Right hindlimb (tissue), 1 donor: Measurements from ENCODE around the gene USH2A.
A peak's percentile ranks its signal among the peaks of the same experiment; 100 is the strongest.

Source experiments
- DNase-seq: peaks from one replicate; pipeline ENCODE4 v3.0.0-alpha.2; 2018

Gene USH2A

DNA sequence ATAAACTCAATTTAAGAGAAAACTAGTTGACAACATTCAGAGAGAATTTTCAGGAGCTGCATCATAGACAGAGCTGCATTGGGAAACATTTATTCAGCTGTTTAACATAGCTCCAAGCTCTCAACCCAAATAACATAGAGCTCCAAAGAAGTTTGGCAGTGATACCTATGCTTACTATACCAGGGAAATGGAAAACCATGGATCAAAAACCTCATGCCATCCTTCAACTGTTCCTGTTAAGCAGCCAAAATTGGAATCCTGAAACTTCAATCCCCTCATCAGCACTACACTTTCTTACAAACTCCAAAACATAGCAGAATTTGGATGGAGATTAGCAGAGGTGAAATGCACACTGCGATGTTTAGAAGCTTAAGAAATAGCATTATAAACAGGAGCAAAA, 164.4 kb downstream of the USH2A start:
- no peak for DNase-seq

DNA sequence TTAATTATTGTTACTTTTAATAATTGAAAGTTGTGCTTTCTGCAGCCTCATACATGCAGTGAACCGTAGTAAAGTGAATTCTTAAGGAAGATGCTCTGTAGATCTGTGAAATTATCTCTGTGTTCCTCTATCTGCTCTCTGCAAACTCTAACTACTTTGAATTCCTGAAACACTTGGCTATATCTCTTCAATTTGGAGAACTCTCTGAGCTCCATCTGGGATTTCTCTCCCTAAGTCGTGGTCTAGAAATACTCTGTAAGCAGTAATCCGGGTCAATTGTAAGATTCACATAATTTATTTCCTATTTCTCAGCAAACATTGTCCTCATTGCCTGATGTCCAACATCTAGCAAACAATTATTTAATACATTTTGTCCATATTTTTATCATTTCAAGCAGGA, 164.9 kb downstream of the USH2A start:
- no peak for DNase-seq

DNA sequence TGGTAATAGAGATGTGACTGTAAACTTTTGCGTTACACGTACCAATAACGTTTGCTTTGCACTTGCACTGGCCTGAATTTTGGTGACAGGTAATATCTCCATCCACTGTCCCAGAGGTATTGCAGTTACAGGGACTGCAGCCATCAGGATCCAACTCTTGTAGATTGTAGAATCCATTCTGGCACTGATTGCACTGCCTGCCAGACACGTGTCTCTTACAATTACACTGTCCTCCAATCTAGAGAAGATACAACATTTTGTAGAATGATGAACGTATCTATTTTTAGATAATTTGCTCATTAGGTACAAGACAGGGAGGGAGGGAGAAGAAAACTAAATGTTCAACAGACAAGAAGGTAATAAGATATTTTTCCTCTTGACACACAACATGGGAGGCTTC, 172.4 kb downstream of the USH2A start:
- no peak for DNase-seq

DNA sequence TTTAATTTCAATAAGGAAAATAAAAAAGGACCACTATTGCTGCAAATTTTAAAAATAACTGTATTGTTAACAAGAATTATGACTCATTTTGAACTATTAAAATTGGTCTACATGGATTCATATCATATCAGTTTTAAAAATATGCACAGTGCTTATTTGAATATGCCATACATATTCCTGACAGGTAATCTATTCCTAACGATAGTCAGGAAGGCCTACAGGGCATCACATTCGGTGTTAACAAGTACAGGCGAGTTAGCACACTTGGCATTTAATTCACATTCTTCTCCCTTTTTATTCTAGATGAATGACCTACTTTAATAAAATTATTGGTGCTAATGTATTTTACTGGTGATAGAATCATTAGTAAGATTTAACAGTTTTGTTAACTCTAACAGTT, 174.6 kb downstream of the USH2A start:
- no peak for DNase-seq

DNA sequence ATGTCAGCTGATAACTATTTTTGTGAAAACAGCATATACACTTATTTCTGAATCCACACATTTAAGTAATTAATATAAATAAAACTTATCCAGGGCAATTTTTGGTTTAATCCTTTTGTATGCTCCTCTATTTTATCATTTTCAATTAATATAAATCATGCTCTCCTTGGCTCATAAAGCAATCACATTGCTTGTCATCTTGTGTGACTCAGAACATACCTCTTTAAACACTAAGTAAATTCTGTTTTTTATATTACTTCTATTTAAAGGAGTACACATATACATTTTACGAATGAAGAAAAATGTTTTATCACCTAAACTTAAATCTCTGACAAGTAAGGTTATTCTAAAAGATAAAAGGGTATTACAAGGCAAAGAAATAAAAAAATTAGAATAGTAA, 175.3 kb downstream of the USH2A start:
- no peak for DNase-seq

DNA sequence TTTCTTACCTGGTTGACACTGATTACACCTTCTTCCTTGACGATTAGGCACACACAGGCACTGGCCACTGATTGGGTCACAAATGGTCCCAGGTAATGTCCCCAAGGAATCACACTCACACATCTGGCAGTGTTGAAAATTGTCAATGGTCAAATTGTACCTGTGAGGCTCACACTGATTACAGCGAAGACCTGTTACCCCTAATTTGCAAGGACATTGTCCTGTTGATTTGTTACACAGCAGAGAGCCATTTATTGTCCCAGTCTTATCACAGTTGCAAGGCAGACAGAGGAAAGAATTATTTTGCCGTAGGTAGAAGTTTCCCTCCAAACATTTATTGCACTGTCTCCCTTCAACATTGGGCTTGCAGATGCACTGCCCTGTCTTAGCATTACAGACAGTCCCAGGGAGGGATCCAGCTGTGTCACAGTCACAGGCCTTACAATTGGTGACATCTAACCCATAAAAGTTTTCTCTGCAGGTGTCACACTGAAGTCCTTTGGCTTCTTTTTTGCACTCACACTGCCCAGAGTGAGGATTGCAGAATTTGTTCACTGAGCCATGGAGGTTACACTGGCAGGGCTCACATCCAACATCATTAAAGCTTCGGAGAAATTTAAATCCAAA, 176.6 kb downstream of the USH2A start:
- DNase-seq: no peak

DNA sequence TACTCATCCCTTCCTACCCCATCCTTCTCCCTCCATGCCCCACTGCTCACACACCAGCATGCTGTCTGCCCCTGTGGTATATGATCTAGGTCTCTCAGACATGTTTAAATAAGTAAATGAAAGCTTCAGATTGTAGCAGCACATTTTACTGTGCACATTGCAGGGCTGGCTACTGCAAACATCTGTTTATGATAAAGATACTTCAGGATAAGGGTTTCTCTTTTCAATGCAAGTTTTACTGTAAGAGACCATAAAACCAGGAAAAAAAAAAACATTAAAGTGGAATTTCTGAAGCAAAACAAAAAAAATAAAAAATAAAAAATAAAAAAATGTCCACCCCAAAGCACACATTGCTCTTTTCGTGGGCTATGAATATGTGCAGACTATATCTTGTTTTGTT, 184.4 kb downstream of the USH2A start:
- DNase-seq: no peak

DNA sequence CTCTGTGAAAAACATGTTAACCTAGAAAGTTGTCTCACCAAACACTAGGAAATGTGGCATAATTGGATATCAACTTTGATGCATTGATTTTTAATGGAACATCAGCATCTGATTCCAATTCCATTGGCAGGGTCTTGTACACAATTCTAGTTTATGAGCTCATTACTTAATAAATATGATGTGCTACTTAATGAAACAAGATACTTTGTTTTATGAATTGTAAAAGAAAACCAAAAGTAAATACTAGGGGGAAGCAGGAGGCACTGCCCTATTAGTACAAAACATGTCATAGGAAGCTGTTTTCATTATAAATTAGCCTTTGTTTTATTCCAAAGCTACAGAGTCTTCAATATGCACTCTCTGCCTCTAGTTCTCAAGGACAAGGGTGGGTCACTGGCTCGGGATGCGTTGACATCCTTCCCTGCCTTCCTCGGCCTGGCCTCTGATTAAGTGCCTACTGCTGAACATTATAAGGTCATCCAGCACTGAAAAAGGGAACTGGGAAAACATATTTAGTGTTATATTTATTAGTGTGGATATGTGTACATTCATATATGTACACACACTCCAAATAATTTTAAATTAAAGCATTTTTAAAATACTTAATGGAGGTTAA, 185.2 kb downstream of the USH2A start:
- no peak for DNase-seq

DNA sequence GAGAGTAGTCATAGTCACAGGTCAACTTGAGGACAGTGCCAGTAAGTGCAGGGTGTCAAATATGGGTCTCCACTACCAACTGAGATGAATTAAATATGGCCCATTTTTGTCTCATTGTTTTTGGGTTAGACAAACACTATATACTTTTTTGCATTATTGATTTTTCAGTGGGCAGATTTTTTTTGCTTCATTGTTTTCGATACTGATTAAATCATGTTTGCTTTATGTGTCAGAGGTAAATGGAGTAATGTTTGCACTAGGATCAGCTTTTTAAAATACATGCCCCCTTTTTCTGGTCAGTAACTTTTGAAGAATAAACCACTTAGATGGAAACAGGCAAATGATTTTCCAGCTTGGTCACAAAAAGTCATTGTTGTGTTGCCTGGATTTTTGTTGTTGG, 199.0 kb downstream of the USH2A start:
- DNase-seq: no peak

DNA sequence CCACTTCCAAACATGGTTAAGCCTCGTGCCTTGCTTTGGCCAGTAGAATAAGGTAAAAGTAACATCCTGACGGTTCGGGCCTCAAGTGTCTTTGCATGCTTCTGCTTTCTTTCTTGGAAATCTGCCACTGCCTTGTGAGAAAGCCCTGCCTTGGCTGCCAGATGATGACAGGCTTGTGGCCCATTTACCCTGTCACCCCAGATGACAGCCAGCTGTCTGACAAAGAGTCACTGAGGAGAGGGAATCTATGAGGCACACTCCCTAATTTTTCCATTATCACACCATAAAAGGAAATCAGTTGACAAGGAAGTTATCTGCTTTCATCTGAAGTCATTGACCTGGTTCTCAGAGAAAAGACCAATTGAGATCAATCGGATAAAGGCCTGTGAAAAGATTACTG, 199.8 kb downstream of the USH2A start:
- DNase-seq: no peak

DNA sequence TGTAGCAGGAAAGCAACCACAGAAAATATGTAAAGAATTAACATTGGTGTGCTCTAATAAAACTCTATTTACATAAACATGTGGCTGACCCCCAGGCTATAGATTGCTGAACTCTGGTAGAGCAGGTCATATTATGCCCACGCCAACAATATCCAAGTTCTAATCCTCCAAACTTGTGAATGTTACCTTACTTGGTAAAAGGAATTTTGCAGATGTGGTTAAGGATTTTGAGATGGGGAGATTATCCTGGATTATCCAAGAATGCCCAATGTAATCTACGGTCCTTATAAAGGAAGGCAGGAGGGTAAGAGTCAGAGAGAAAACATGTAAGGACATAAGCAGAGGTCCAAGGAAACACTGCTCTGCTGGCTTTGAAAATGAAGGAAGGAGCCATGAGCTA, 201.0 kb downstream of the USH2A start:
- DNase-seq: no peak

DNA sequence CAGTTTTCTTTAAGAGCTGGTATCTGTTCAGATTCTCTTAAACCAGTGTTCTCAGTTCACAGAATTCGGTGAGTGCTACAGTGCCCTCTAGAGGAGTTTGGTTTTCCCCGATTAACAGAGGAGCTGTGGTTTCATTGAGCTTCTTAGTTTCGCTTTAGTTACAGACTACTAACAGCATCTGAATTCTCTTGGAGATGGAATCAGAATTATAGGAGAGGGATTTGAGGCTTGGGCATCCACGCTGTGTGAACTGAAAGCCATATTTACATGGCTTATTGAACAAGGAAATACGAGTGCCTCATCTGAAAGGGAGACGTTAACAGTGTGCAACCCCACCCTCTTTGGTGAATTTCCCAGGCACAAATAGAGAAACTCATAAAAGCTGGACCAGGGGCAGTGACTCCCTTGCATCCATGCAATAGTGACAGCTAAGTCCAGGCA, 202.0 kb downstream of the USH2A start:
- DNase-seq: peak; percentile 74

DNA sequence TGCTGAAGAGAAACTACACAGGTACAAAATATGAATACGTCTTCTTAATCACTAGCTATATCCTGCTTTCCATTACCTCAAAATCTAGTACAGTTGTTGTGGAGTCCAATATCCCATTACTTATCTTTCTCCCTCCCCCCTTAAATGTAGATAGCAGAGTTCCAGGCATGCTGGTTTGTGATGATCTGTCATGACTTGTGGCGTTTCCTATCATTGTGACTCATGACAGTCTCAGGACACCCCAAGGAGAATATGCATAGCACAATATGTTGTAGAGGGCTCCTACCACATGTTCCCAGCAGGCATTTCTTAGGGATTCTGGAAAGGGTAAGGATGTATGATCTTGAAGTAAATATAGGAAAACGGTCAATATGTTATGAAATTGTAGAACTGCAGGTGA, 206.9 kb downstream of the USH2A start:
- DNase-seq: no peak

DNA sequence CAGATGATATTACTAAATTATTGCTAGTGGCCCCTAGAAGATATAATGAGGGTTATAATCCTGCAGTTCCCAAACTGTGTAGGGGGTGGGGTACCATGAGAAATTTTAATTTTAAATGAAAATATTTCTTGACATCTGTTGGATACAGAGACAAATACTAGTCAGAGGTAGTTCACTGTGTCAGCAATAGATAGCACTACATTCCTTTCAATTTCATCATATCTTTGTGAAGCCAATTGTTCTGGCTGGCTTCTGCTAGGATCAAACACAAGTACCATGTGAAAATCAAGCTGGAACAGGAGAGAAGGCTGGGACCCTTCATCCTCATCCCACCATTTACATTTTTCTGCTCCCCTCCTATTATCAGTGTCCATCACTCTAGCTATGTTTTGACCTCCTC, 208.1 kb downstream of the USH2A start:
- DNase-seq: no peak

DNA sequence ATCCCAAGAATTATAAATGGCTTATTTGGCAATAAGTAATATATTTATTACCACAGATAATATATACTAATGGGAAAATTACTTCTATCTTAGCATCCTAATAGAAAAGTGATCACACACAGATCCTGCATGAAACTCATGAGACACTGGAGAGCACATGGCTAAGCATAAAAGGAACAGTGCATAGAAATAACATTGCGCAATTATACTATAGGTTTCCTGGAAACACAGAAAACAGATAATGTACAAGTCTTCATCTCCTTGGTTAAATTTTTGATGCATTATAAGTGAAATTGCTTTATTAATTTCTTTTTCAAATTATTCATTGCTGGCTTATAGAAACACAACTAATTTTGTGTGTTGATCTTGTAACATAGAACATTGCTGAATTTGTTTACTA, 210.4 kb downstream of the USH2A start:
- DNase-seq: no peak

DNA sequence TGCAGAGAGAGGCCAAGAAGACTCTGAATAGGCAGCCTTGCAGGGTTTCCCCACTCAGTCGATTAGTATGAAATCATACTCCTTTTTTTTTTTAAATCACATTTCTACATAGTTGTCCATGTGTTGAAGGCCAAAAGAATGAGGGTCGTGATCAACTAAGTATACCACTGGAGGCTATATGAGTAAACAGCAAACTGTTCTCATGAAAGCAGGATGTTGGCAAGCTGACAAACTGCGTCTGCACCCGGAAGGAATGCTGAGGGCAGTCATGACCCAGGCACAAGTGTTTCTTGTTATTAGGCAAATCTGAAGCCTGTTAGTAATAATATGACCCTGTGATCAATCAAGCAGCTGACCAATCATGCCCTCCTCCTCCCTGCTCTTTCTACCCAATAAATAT, 213.2 kb downstream of the USH2A start:
- no peak for DNase-seq

DNA sequence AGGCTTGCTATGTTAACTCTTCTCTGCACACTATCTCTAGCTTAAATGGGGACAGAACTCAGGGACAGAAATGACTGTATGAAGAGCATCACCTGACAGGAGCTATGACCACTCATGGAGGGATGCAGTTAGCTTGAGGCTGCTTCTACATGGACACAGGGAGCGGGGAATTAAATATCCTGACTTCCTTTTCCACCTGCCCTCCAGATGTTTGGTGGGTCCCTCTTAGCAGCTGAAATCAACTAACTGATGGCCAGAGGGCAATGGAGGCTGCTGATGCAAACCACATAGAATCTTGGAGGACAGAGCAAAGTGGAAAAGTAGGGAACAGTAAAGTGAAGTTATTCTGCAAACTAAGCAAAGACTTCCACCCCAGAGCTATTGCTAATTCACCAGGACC, 214.1 kb downstream of the USH2A start:
- no peak for DNase-seq

DNA sequence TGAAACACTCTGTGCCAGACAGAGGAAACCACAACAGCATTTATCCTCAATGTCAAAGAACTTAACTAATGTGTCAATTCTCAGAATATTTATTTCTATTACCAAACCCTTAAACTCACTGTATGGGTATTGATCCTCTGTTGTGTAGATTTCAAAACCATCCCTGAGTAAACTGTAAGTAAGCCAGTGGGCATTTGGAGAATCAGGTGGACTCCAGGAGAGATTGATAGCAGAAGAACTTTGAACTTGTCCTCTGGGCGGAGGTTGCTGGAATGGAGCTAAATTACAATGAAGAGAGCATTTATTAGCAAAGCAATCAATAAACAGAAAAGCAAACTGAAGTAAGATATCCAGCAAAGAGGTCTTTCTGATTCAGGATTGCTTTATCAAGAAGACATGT, 216.1 kb downstream of the USH2A start:
- no peak for DNase-seq

DNA sequence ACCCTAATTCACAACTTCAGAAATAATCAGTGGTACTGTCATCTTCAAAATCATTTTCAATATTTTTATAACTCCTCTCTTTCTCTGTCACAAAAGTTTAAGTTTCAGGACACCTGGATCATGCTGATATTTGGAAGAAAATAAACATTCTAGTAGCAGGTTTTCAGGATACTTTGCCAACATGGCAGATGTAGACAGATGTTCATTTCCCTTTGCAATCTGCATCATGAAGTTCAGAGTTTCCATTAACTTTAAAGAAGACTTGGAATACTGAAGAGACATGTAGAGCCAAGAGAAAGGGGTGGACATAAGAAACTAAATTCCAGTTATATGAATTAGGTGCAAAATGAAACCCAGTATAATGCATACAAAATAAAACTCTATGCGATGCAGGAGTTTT, 218.1 kb downstream of the USH2A start:
- DNase-seq: no peak

DNA sequence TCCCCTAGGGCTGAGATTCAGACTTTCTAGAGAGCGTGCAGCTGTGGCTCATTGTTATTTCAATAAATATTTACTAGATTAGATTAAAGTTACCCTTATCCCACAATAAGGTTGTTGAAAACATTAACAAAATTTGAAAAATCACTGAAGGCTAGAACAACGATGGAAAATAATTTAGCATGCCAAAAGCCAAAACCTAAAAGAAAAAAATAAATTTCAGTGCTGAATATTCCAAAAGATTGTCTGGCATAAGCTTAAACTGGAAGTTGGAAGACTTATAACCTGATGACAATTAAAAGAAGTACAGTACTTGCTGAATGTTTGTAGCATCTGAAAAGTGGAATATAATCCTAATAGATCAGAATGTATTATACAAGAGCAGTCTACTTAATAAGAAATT, 221.3 kb downstream of the USH2A start:
- no peak for DNase-seq

DNA sequence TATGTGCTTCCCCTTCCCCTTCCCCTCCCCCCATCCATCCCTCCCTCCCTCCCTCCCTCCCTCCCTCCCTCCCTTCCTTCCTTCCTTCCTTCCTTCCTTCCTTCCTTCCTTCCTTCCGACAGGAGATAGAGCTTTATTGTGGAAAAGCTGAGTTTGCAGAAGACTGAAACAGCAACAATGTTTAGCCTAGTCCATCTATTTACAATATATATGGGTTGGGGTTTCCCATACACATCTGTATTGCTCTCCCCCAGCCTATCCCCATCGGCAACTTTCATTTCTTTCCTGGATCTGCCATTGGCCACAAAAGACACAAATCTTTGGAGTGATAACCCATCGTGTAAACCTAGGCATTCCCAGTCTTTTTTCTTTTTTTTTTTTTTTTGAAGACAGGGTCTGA, 222.3 kb downstream of the USH2A start:
- DNase-seq: no peak

DNA sequence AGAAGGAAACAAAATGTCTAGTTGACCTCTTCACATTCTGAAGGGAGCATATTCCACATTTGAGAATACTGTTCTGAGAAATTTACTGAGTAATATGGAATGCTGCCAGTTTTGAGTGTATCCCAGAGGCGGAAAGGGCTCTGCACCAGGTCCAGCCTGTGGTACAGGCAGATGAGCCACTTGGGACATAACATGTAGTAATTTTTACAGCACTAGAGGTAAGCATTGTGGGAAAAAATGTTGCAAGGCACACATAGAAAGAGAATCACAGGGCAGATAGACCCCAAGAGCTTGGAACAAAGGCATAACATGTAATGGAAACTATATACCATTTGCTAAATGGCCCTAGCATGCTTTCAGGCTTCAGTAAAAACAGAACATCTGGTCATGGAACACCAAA, 228.5 kb downstream of the USH2A start:
- DNase-seq: no peak

DNA sequence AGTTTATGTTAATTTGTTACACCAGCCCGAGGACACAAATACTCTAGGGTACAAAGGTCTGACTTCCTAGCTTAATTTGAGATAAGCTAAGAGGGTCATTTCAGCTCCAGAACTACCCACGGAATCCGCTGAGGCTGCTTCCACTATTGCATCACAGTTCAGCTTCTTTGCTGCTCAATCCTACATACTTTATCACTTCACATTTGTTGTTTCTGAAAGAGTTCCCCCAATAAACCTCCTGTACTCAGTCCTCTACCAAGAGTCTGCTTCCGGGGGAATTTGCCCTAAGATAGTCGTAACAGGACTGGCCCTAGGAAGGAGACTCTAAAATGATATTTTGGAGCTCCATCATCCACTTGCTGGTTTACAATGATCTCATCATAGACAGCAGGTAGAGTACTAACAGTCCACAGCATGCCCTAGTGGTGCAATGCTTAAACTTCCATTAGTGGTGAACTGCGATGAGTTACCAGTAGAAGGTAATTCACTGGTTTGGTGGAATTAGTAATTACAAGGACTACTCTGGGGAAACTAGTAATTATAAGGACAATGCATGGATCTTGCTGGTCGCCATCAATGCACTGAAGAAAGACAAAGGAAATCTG, 229.3 kb downstream of the USH2A start:
- no peak for DNase-seq

DNA sequence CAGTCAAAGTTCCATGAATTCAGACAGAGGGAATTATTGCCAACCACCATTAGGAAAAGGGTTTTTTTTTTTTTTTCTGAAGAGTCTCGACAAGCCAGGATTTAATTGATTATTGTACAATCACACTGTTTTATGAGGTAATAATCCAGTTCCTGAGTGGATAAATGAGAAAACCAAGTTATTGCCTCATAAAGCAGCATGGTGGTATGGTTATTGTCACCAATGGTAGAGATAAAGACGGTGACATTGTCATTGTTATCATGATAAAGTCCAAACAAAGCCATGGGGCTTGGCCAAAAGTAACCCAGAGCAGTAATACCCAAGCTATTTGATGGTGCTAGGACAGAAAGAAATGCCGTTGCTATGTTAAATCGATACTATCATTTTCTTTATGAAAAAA, 232.8 kb downstream of the USH2A start:
- DNase-seq: no peak

DNA sequence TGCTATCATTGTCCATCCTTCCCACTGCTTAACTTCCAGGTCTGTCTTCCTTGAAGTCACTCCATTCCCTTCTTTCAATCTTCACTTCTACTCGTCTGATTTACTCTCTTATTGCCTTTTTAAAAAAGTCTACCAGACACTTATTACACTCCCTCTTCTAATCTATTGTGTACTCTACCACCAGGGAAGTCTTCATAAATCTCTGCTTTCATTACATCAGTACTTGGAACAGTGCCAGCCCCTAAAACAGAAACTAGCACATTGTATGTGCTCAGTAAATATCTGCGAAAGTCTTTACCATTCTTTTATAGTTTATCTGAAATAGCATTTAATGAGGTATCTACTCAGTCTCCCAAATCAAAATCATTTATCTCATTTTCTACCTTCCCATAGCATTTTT, 236.4 kb downstream of the USH2A start:
- no peak for DNase-seq
